Right lobe of liver (tissue), 6 donors: Measurements from ENCODE around the gene TP53BP1. TPM values are rescaled to one million over a fixed set of nuclear protein-coding genes. Genes with fewer than 3 reads are reported as not detected.

Source experiments
- ATAC-seq, 4 donors: fragments of 200-7000 bp; cut with Tn5 transposase; one replicate each; pipeline ENCODE4 v1.9.1; 2020; ENCODE audit warnings: mild to moderate bottlenecking in 4 of 4, moderate library complexity in 4 of 4
- DNase-seq, 3 donors: peaks; one replicate each; pipeline ENCODE4 v3.0.0-alpha.2; 2020
- H3K27ac ChIP-seq, 3 donors: fragments of 200-600 bp; one replicate each; pipeline ENCODE4 v1.8.0; 2022
- H3K27me3 ChIP-seq, 2 donors: fragments of 200-600 bp; one replicate each; pipeline ENCODE4 v1.8.0; 2022
- H3K36me3 ChIP-seq, 4 donors: fragments of 200-600 bp; sonication (generic) in 1 of 4; one replicate each; pipeline versions ENCODE4 v1.5.1 to v1.8.0; 2017 to 2022; ENCODE audit warnings: control low read depth in 1 of 4
- H3K4me1 ChIP-seq, 4 donors: fragments of 200-600 bp; sonication (generic) in 1 of 4; one replicate each; pipeline versions ENCODE4 v1.5.1 to v1.8.0; 2017 to 2022; ENCODE audit warnings: control low read depth in 1 of 4
- H3K4me3 ChIP-seq, 3 donors: fragments of 200-600 bp; one replicate each; pipeline ENCODE4 v1.8.0; 2022
- H3K9me3 ChIP-seq, 4 donors: fragments of 200-600 bp; sonication (generic) in 1 of 4; one replicate each; pipeline versions ENCODE4 v1.5.1 to v1.8.0; 2017 to 2022; ENCODE audit warnings: control low read depth in 1 of 4
- POLR2A ChIP-seq: fragments of 450-650 bp; IDR thresholded peaks from one replicate; pipeline ENCODE4 v1.6.1; 2017; ENCODE audit warnings: antibody characterized with exemption, mild to moderate bottlenecking
- WGBS: methylation state at CpG from one replicate; pipeline ENCODE4 v1.1.6; 2018; ENCODE audit warnings: low coverage, low lambda C conversion rate; ENCODE audit not compliant: insufficient coverage; ENCODE audit errors: missing lambda C conversion rate; 5-methylcytosine and 5-hydroxymethylcytosine counted together
- intact Hi-C, 2 donors: fragments of 100-400 bp; cut with DNase I; formaldehyde crosslinking; loops; one replicate each; pipeline versions ENCODE4 v1.11.2 to v1.14.1; 2022
- total RNA-seq, 6 experiments: library from RNA; depleted of rRNA in 2 of 6; stranded (reverse); fragments of >200 nt in 2 of 6; fragmentation: NEBNext Ultra II Directional in 3 of 6; extraction: Animal tissue kit (Norgen Biotek cat#: 25700) in 3 of 6; gene quantifications; one replicate each; pipeline versions ENCODE4 v1.1.0 to v1.2.4, GENCODE V29; 2016 to 2023
- TF ChIP-seq, protein P1 (sequence below), 4 donors: fragments of 200-600 bp in 3 of 4; fragments of 450-650 bp in 1 of 4; IDR thresholded peaks; one replicate each; pipeline versions ENCODE4 v1.5.1 to v1.8.0; 2016 to 2022; ENCODE audit warnings: antibody characterized with exemption in 4 of 4, mild to moderate bottlenecking in 2 of 4
- donor health status: DM: no; HTN: yes; CAD: no.
- donor health status: DM: no; HTN: no; CAD: no.
- donor health status: DM: no; HTN: no; CAD: no.
- donor health status: DM: no; HTN: yes; CAD: no.
- donor health status: DM: no; HTN: yes; CAD: no.

The TP53BP1 gene
- total RNA-seq, 6 experiments from 2014 or later, result 4.9 to 12.2 (median 10.8) TPM

GRCh38 chr15:43516185-43516584 is 23.2 kb upstream of the TP53BP1 start:
- no peak for ATAC-seq
- Histone ChIP-seq H3K4me1 (peaks cover 0 to 2% (median 0%) of the 10 kb centered on the region in 4 donors), H3K27me3 (no peaks in the 10 kb centered on the region), H3K36me3 (no peaks in the 10 kb centered on the region), H3K9me3 (no peaks in the 10 kb centered on the region), H3K27ac (no peak overlapping the region), H3K4me3 (no peak overlapping the region)
- no peak for TF ChIP-seq POLR2A
- TF ChIP-seq, protein P1, sequence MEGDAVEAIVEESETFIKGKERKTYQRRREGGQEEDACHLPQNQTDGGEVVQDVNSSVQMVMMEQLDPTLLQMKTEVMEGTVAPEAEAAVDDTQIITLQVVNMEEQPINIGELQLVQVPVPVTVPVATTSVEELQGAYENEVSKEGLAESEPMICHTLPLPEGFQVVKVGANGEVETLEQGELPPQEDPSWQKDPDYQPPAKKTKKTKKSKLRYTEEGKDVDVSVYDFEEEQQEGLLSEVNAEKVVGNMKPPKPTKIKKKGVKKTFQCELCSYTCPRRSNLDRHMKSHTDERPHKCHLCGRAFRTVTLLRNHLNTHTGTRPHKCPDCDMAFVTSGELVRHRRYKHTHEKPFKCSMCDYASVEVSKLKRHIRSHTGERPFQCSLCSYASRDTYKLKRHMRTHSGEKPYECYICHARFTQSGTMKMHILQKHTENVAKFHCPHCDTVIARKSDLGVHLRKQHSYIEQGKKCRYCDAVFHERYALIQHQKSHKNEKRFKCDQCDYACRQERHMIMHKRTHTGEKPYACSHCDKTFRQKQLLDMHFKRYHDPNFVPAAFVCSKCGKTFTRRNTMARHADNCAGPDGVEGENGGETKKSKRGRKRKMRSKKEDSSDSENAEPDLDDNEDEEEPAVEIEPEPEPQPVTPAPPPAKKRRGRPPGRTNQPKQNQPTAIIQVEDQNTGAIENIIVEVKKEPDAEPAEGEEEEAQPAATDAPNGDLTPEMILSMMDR (IDR thresholded peaks at IDR 0.05), result no peak
- no peak for DNase-seq
- WGBS, result 16% methylated on average over 3 of the region's 5 CpGs
- intact Hi-C loops, result no loop called here

DNA sequence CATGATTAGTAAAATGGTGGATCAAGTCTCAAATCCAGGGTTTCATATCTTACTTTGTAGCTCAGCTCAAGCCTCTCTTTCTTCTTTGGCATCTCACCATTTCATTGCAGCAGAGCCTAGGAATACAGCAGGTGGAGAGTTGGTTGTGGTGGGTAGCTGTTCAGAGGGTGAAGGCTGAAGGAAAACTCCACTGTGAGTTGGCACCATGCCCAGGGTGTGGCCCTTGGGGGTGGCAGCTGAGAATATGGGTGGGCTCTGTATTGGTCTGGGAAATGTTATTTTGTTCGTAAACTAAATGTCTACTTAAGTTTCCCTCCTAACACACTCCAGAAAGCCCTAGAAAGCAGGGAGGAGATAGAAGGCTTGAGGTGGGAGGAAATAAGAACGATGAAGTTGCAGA is 22.8 kb upstream of the TP53BP1 start:
- WGBS, result 46% methylated on average over 2 of the region's 2 CpGs
- no peaks in the 10 kb centered on the region for H3K27me3 ChIP-seq
- intact Hi-C loops, result no loop called here
- peaks cover 0 to 5% (median 0%) of the 10 kb centered on the region in 4 donors for H3K4me1 ChIP-seq
- TF ChIP-seq POLR2A, result no peak
- TF ChIP-seq, protein P1 (IDR thresholded peaks at IDR 0.05), result no peak
- DNase-seq (no peak), ATAC-seq (no peak)
- no peaks in the 10 kb centered on the region for H3K9me3 ChIP-seq
- H3K27ac ChIP-seq, result no peak overlapping the region
- no peaks in the 10 kb centered on the region for H3K36me3 ChIP-seq
- no peak overlapping the region for H3K4me3 ChIP-seq

DNA sequence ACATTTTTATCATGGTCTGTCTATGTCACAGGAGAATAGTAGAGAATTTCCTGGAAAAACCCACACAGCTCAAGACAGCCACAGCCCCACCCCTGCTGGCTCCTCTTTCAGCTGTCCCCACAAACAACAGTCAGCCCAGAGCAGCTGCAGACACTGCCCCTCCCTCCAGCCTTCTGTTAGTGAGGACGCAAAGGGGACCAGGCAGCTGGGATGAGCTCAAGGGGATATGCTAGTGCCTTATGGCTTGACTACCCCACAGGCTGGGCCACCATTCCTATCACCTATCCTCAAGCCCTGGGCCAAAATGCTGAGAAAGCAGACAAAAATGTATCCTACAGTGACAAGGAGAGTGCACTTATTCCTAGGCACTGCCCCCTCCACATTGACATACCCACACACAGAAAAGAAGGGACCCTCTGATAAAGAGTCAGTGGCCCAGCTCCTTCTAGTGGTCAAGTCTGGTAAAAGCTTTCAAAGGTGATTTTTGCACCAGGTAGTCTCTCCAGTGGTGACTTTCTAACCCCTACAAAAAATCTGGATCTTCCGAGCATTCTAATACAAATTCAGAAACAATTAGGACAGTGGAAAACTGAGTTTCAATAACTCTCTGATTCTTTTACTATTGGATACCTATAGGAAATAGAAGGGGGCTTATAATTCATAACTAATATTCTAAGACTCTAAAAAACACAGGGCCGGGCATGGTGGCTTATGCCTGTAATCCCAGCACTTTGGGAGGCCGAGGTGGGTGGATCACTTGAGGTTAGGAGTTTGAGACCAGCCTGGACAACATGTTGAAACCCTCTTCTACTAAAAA is 21.5 kb upstream of the TP53BP1 start:
- Histone ChIP-seq H3K4me1 (peaks cover 0 to 5% (median 0%) of the 10 kb centered on the region in 4 donors), H3K36me3 (no peaks in the 10 kb centered on the region), H3K4me3 (no peak overlapping the region), H3K27ac (no peak overlapping the region), H3K9me3 (no peaks in the 10 kb centered on the region), H3K27me3 (no peaks in the 10 kb centered on the region)
- TF ChIP-seq POLR2A, result no peak
- TF ChIP-seq, protein P1 (IDR thresholded peaks at IDR 0.05), result peak; percentile 44 to 55 (median 53)
- intact Hi-C loops, result no loop called here
- no peak for DNase-seq
- WGBS, result 48% methylated on average over 3 of the region's 4 CpGs
- ATAC-seq, result no peak

GRCh38 chr15:43513550-43513949 is 20.6 kb upstream of the TP53BP1 start:
- WGBS, result 71% methylated on average over 1 of the region's 1 CpG
- Histone ChIP-seq H3K27ac (no peak overlapping the region), H3K9me3 (no peaks in the 10 kb centered on the region), H3K36me3 (no peaks in the 10 kb centered on the region), H3K4me3 (no peak overlapping the region), H3K4me1 (peaks cover 0 to 5% (median 0%) of the 10 kb centered on the region in 4 donors), H3K27me3 (no peaks in the 10 kb centered on the region)
- DNase-seq (no peak), ATAC-seq (no peak)
- intact Hi-C loops, result no loop called here
- TF ChIP-seq, protein P1 (IDR thresholded peaks at IDR 0.05), result no peak
- no peak for TF ChIP-seq POLR2A
